Measurements from ENCODE around the gene BTRC. TPM values are rescaled to one million over a fixed set of nuclear protein-coding genes. Genes with fewer than 3 reads are reported as not detected.
"Not testable (repeated sequence)": the region's sequence is repeated elsewhere in the genome, so short reads cannot be mapped to it uniquely, and the experiment has no call there.

The BTRC gene
- total RNA-seq, 1 donor from 2014 or later: 38.4 TPM

GRCh38 chr10:101402711-101403110 is 48.7 kb downstream of the BTRC start:
- Mint-ChIP-seq H3K36me3 (no peaks in the 10 kb centered on the region), H3K27ac (no peak overlapping the region), H3K4me3 (no peak overlapping the region), H3K9me3 (no peaks in the 10 kb centered on the region), H3K4me1 (no peaks in the 10 kb centered on the region), H3K27me3 (ENCODE audit: low read depth) (no peaks in the 10 kb centered on the region)
- no peak for DNase-seq (ENCODE audit: low spot score in 2 of 2, unreplicated experiment in 2 of 2)
- TF ChIP-seq CTCF (IDR thresholded peaks at IDR 0.05; ENCODE audit: unreplicated experiment): no peak

- Mint-ChIP-seq H3K9me3 (no peaks in the 10 kb centered on the region), H3K27me3 (ENCODE audit: low read depth) (no peaks in the 10 kb centered on the region), H3K4me1 (no peaks in the 10 kb centered on the region), H3K4me3 (no peak overlapping the region), H3K27ac (no peak overlapping the region), H3K36me3 (no peaks in the 10 kb centered on the region)
- no peak for DNase-seq (ENCODE audit: low spot score in 2 of 2, unreplicated experiment in 2 of 2)
- no peak for TF ChIP-seq CTCF (IDR thresholded peaks at IDR 0.05; ENCODE audit: unreplicated experiment)
Observed at GRCh38 chr10:101403161-101403560, 49.2 kb downstream of the BTRC start.

- TF ChIP-seq CTCF (IDR thresholded peaks at IDR 0.05; ENCODE audit: unreplicated experiment): no peak
- Mint-ChIP-seq H3K27ac (no peak overlapping the region), H3K36me3 (peaks cover 11% of the 10 kb centered on the region), H3K27me3 (ENCODE audit: low read depth) (no peaks in the 10 kb centered on the region), H3K9me3 (no peaks in the 10 kb centered on the region), H3K4me1 (no peaks in the 10 kb centered on the region), H3K4me3 (no peak overlapping the region)
- no peak for DNase-seq (ENCODE audit: low spot score in 2 of 2, unreplicated experiment in 2 of 2)
Observed at GRCh38 chr10:101405001-101405400, 51.0 kb downstream of the BTRC start.

- no peaks in the 10 kb centered on the region for H3K27me3 Mint-ChIP-seq (ENCODE audit: low read depth)
- no peaks in the 10 kb centered on the region for H3K4me1 Mint-ChIP-seq
- no peak for TF ChIP-seq CTCF (IDR thresholded peaks at IDR 0.05; ENCODE audit: unreplicated experiment)
- no peak for DNase-seq (ENCODE audit: low spot score in 2 of 2, unreplicated experiment in 2 of 2)
- peaks cover 12% of the 10 kb centered on the region for H3K9me3 Mint-ChIP-seq
- no peak overlapping the region for H3K4me3 Mint-ChIP-seq
- no peak overlapping the region for H3K27ac Mint-ChIP-seq
- H3K36me3 Mint-ChIP-seq: peaks cover 26% of the 10 kb centered on the region
Observed at GRCh38 chr10:101411598-101411997, 57.6 kb downstream of the BTRC start.

- DNase-seq (ENCODE audit: low spot score in 2 of 2, unreplicated experiment in 2 of 2): no peak
- no peak overlapping the region for H3K4me3 Mint-ChIP-seq
- no peaks in the 10 kb centered on the region for H3K27me3 Mint-ChIP-seq (ENCODE audit: low read depth)
- H3K4me1 Mint-ChIP-seq: no peaks in the 10 kb centered on the region
- peaks cover 12% of the 10 kb centered on the region for H3K9me3 Mint-ChIP-seq
- H3K36me3 Mint-ChIP-seq: peaks cover 25% of the 10 kb centered on the region
- TF ChIP-seq CTCF (IDR thresholded peaks at IDR 0.05; ENCODE audit: unreplicated experiment): no peak
- H3K27ac Mint-ChIP-seq: no peak overlapping the region
Observed at GRCh38 chr10:101414034-101414433, 60.1 kb downstream of the BTRC start.

- DNase-seq (ENCODE audit: low spot score in 2 of 2, unreplicated experiment in 2 of 2): no peak
- no peak for TF ChIP-seq CTCF (IDR thresholded peaks at IDR 0.05; ENCODE audit: unreplicated experiment)
- H3K27me3 Mint-ChIP-seq (ENCODE audit: low read depth): no peaks in the 10 kb centered on the region
- no peak overlapping the region for H3K4me3 Mint-ChIP-seq
- H3K9me3 Mint-ChIP-seq: peaks cover 12% of the 10 kb centered on the region
- no peaks in the 10 kb centered on the region for H3K4me1 Mint-ChIP-seq
- H3K36me3 Mint-ChIP-seq: peaks cover 13% of the 10 kb centered on the region
- H3K27ac Mint-ChIP-seq: no peak overlapping the region
Observed at GRCh38 chr10:101415884-101416283, 61.9 kb downstream of the BTRC start.

- not testable (repeated sequence) for H3K36me3 Mint-ChIP-seq
Observed at GRCh38 chr10:101421967-101422366, 68.0 kb downstream of the BTRC start.

More at GRCh38 chr10:101421967-101422366, 68.0 kb downstream of the BTRC start:
- H3K27me3 Mint-ChIP-seq (ENCODE audit: low read depth); H3K4me1 Mint-ChIP-seq; DNase-seq (ENCODE audit: low spot score in 2 of 2, unreplicated experiment in 2 of 2); H3K9me3 Mint-ChIP-seq; H3K27ac Mint-ChIP-seq; H3K4me3 Mint-ChIP-seq: not testable (repeated sequence)

Measured in mesothelial cell of epicardium (in vitro differentiated cells).